AG04450 (cell line): ENCODE data around the gene SEMA6A. TPM values are rescaled to one million over a fixed set of nuclear protein-coding genes. Genes with fewer than 3 reads are reported as not detected.

ENCODE experiments used
- CTCF ChIA-PET: fragments of 300-600, 350-600 bp; formaldehyde crosslinking; extraction: SDS; loops from one replicate; lab custom pipeline; 2022; ENCODE audit warnings: antibody characterized with exemption, inconsistent platforms; lab: Charles Lee
- POLR2A ChIA-PET: fragments of 350-600 bp; formaldehyde crosslinking; extraction: SDS; loops from one replicate; lab custom pipeline; 2021; ENCODE audit warnings: antibody characterized with exemption, inconsistent platforms; lab: Yijun Ruan, JAX
- DNase-seq: peaks from one replicate; pipeline ENCODE4 v3.0.0-alpha.2; 2011; ENCODE audit warnings: low read depth, low spot score
- H3K27ac ChIP-seq: one replicate; pipeline ENCODE4 v1.5.1; 2012; ENCODE audit warnings: low read depth, low read length, control low read depth
- H3K27me3 ChIP-seq: one replicate; pipeline ENCODE4 v1.6.0; 2012; ENCODE audit warnings: low read length; ENCODE audit not compliant: control insufficient read depth, insufficient read depth
- H3K4me3 ChIP-seq: 2 replicates; pipeline ENCODE4 v1.5.1; 2011; ENCODE audit warnings: mild to moderate bottlenecking, low read depth, low read length, control low read depth
- H3K9me3 ChIP-seq: 2 replicates; pipeline ENCODE4 v1.5.1; 2012; ENCODE audit warnings: low read length; ENCODE audit not compliant: control insufficient read depth, insufficient read depth
- CTCF ChIP-seq: IDR thresholded peaks from 2 replicates; pipeline ENCODE4 v1.5.1; 2011; ENCODE audit warnings: low read depth, low read length, control low read depth, inconsistent platforms
- polyA plus RNA-seq: library from polyadenylated mRNA; depleted of rRNA; stranded (reverse); fragments of >200 nt; gene quantifications from 2 replicates; pipeline ENCODE4 v1.2.3, GENCODE V29; 2011

Gene SEMA6A
- polyA plus RNA-seq, 1 experiment: 0.17 TPM

- no peak for TF ChIP-seq CTCF
- POLR2A ChIA-PET: no interaction called here
- Histone ChIP-seq H3K27ac (no peak overlapping the region), H3K27me3 (no peaks in the 10 kb centered on the region), H3K9me3 (no peaks in the 10 kb centered on the region), H3K4me3 (no peak overlapping the region)
- DNase-seq: no peak
- CTCF ChIA-PET: no interaction called here
Observed at GRCh38 chr5:116562669-116563068, 12.0 kb downstream of the SEMA6A start.

GRCh38 chr5:116561658-116562057, 13.0 kb downstream of the SEMA6A start:
- no peak overlapping the region for H3K27ac ChIP-seq
- H3K4me3 ChIP-seq: no peak overlapping the region
- H3K9me3 ChIP-seq: no peaks in the 10 kb centered on the region
- ChIA-PET CTCF (no interaction called here), POLR2A (no interaction called here)
- DNase-seq: no peak
- no peak for TF ChIP-seq CTCF
- H3K27me3 ChIP-seq: no peaks in the 10 kb centered on the region

GRCh38 chr5:116559673-116560164, 14.9 kb downstream of the SEMA6A start:
- no peak for DNase-seq
- Histone ChIP-seq H3K4me3 (no peak overlapping the region), H3K9me3 (no peaks in the 10 kb centered on the region), H3K27me3 (no peaks in the 10 kb centered on the region), H3K27ac (no peak overlapping the region)
- POLR2A ChIA-PET: no interaction called here
- TF ChIP-seq CTCF: no peak
- CTCF ChIA-PET: no interaction called here

GRCh38 chr5:116559239-116559638, 15.4 kb downstream of the SEMA6A start:
- POLR2A ChIA-PET: no interaction called here
- DNase-seq: no peak
- no peak overlapping the region for H3K4me3 ChIP-seq
- CTCF ChIA-PET: no interaction called here
- H3K27me3 ChIP-seq: no peaks in the 10 kb centered on the region
- TF ChIP-seq CTCF: no peak
- H3K9me3 ChIP-seq: no peaks in the 10 kb centered on the region
- no peak overlapping the region for H3K27ac ChIP-seq

- DNase-seq: no peak
- peak; percentile 58 for TF ChIP-seq CTCF
- H3K4me3 ChIP-seq: no peak overlapping the region
- no peaks in the 10 kb centered on the region for H3K9me3 ChIP-seq
- H3K27me3 ChIP-seq: no peaks in the 10 kb centered on the region
- no peak overlapping the region for H3K27ac ChIP-seq
- CTCF ChIA-PET: interaction anchor here (0.8 to 3.1 kb wide), 2 partner anchors 12 to 420 kb away, joined by 3 to 16 read pairs; no protein-coding TSS in a partner anchor
- POLR2A ChIA-PET: no interaction called here
Observed at GRCh38 chr5:116557669-116558271, 16.9 kb downstream of the SEMA6A start.
